Ishikawa (cell line): ENCODE measurements around the gene ECSCR.

Experiments
- CEBPB ChIP-seq: IDR thresholded peaks from 2 replicates; pipeline ENCODE4 v1.6.1; 2012
- CREB1 ChIP-seq: IDR thresholded peaks from 2 replicates; pipeline ENCODE4 v1.6.1; 2012; ENCODE audit warnings: low read depth
- EGR1 ChIP-seq: IDR thresholded peaks from 2 replicates; pipeline ENCODE4 v1.6.1; 2012
- EP300 ChIP-seq: IDR thresholded peaks from 2 replicates; pipeline ENCODE4 v1.6.1; 2012; ENCODE audit warnings: borderline replicate concordance
- FOXM1 ChIP-seq: IDR thresholded peaks from 2 replicates; pipeline ENCODE4 v1.6.1; 2012; ENCODE audit warnings: low read depth, borderline replicate concordance
- NFIC ChIP-seq: IDR thresholded peaks from 2 replicates; pipeline ENCODE4 v1.6.1; 2012
- RAD21 ChIP-seq: IDR thresholded peaks from 2 replicates; pipeline ENCODE4 v1.6.1; 2012; ENCODE audit warnings: low read depth
- TAF1 ChIP-seq: IDR thresholded peaks from 2 replicates; pipeline ENCODE4 v1.6.1; 2012; ENCODE audit warnings: low read depth, mild to moderate bottlenecking
- TCF12 ChIP-seq: IDR thresholded peaks from 2 replicates; pipeline ENCODE4 v1.6.1; 2012; ENCODE audit warnings: low read depth
- TEAD4 ChIP-seq: IDR thresholded peaks from 2 replicates; pipeline ENCODE4 v1.6.1; 2012
- YY1 ChIP-seq: IDR thresholded peaks from 2 replicates; pipeline ENCODE4 v1.6.1; 2012; ENCODE audit warnings: low read depth
- ZBTB7A ChIP-seq: IDR thresholded peaks from 2 replicates; pipeline ENCODE4 v1.6.1; 2012; ENCODE audit warnings: low read depth
- TF ChIP-seq, protein P1 (sequence below): IDR thresholded peaks from 2 replicates; pipeline ENCODE4 v1.6.1; 2012
- TF ChIP-seq, protein P2 (sequence below): IDR thresholded peaks from 2 replicates; pipeline ENCODE4 v1.6.1; 2012; ENCODE audit warnings: low read depth, mild to moderate bottlenecking
- TF ChIP-seq, protein P3 (sequence below): IDR thresholded peaks from 2 replicates; pipeline ENCODE4 v1.6.1; 2012

The ECSCR gene, protein sequence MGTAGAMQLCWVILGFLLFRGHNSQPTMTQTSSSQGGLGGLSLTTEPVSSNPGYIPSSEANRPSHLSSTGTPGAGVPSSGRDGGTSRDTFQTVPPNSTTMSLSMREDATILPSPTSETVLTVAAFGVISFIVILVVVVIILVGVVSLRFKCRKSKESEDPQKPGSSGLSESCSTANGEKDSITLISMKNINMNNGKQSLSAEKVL

DNA sequence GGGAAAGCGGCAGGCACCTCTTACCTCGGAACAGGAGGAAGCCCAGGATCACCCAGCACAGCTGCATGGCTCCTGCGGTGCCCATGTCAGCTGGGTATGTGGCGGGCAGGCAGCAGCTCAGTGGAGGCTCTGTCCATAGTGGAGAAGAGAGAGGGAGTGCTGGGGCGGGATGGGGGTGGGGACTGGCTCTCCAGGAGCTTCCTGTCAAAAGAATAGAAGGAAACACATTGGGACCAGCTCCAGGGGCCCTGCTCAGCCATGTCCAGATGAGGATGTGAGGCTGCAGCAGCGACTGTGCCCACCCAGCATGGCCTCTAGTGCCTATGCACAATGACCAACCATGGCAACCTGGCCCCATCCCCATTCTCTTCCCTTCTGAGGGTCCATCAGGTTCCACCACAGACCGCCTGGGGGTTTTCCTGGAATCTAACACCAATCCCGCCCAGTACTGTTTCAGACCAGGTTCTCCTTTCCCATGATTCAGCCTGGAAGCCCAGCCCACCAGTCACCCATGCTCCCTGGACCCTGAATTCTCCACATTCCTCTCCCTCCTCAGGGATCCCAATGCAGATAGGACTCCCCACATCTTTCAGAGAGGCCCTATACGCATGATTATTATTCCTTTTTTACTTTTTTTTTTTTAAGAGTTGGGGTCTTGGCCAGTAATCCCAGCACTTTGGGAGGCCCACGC lies at the start of gene ECSCR:
Gene ECSCR, minus strand, starts transcription at position 158 of the 691 bp plus-strand sequence. Its CDS starts 73 bp downstream, at position 85.
- TF ChIP-seq TCF12 (peak; percentile 33; the same call in 1 of the 2 replicates), TEAD4 (peak; percentile 41; the same call in 1 of the 2 replicates), NFIC (0 out of 2 replicates have a peak, but pooled peaks have one; percentile 15), CREB1 (no peak)

DNA sequence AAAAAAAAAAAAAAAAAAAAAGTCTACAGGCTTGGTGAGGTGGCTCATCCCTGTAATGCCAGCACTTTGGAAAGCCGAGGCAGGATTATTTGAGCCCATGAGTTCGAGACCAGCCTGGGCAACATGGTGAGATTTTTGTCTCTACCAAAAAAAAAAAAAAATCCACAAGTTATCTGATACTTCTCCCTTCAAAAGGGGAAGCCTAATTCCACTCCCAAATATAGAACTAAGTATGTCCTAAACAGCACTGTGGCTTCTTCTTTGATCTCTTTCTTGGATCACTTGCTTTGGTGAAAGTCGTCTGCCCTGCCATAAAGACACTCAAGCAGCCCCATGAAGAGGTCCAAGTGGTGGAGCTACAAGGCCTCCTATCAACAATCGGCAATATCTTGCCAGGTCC lies 38.8 kb upstream of the ECSCR start:
- TF ChIP-seq EP300: no peak
- TF ChIP-seq, protein P1, sequence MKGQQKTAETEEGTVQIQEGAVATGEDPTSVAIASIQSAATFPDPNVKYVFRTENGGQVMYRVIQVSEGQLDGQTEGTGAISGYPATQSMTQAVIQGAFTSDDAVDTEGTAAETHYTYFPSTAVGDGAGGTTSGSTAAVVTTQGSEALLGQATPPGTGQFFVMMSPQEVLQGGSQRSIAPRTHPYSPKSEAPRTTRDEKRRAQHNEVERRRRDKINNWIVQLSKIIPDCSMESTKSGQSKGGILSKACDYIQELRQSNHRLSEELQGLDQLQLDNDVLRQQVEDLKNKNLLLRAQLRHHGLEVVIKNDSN: no peak
- no peak for TF ChIP-seq FOXM1
- TF ChIP-seq EGR1: no peak
- TF ChIP-seq NFIC: no peak
- TF ChIP-seq CREB1: no peak
- no peak for TF ChIP-seq TEAD4
- TF ChIP-seq, protein P2, sequence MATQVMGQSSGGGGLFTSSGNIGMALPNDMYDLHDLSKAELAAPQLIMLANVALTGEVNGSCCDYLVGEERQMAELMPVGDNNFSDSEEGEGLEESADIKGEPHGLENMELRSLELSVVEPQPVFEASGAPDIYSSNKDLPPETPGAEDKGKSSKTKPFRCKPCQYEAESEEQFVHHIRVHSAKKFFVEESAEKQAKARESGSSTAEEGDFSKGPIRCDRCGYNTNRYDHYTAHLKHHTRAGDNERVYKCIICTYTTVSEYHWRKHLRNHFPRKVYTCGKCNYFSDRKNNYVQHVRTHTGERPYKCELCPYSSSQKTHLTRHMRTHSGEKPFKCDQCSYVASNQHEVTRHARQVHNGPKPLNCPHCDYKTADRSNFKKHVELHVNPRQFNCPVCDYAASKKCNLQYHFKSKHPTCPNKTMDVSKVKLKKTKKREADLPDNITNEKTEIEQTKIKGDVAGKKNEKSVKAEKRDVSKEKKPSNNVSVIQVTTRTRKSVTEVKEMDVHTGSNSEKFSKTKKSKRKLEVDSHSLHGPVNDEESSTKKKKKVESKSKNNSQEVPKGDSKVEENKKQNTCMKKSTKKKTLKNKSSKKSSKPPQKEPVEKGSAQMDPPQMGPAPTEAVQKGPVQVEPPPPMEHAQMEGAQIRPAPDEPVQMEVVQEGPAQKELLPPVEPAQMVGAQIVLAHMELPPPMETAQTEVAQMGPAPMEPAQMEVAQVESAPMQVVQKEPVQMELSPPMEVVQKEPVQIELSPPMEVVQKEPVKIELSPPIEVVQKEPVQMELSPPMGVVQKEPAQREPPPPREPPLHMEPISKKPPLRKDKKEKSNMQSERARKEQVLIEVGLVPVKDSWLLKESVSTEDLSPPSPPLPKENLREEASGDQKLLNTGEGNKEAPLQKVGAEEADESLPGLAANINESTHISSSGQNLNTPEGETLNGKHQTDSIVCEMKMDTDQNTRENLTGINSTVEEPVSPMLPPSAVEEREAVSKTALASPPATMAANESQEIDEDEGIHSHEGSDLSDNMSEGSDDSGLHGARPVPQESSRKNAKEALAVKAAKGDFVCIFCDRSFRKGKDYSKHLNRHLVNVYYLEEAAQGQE: no peak
- no peak for TF ChIP-seq TCF12
- no peak for TF ChIP-seq YY1
- TF ChIP-seq, protein P3, sequence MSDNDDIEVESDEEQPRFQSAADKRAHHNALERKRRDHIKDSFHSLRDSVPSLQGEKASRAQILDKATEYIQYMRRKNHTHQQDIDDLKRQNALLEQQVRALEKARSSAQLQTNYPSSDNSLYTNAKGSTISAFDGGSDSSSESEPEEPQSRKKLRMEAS: no peak
- no peak for TF ChIP-seq TAF1
- no peak for TF ChIP-seq CEBPB
- no peak for TF ChIP-seq ZBTB7A
- TF ChIP-seq RAD21: no peak

DNA sequence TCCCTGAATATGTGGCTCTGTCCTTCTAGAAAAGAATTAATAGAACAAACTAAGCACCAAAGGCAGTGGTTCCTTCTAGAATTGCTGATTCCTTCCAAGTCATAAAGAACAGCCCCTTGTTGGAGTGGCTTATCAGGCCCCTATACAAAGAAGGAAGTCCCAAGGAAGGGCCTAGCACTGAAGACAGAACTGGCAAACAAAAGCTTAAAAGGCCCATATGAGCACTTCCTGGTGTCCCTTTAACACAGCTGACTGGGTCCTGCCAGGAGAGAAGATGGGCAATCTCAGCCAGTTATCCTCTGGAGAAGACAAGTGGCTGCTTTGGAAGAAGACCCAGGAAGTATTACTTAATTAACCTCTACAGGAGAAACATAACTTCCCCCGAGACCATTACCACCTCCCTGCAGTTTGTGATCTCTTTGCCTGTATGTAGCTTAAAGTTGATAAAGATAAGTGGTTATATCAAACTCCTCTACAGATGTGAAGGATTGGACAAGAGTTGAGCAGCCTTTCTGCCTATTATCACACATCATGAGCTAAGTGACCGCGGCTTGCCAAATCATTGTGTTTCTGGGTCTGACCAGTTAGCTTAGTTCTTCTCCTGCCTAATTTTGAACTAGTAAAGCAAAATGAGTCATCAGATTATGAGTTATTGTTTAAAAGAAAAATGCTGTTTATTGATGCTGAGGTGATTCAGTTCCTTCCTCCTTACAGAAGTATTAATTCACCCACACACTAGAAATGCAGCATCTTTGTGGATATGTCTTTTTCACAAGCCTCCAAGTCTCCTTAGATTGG lies 33.3 kb upstream of the ECSCR start:
- TF ChIP-seq, protein P1: no peak
- TF ChIP-seq CREB1 (no peak), ZBTB7A (no peak), TAF1 (no peak), EP300 (no peak), EGR1 (no peak), NFIC (no peak), FOXM1 (no peak), CEBPB (no peak), YY1 (no peak), TEAD4 (no peak)
- TF ChIP-seq, protein P3: no peak
- TF ChIP-seq, protein P2: no peak

DNA sequence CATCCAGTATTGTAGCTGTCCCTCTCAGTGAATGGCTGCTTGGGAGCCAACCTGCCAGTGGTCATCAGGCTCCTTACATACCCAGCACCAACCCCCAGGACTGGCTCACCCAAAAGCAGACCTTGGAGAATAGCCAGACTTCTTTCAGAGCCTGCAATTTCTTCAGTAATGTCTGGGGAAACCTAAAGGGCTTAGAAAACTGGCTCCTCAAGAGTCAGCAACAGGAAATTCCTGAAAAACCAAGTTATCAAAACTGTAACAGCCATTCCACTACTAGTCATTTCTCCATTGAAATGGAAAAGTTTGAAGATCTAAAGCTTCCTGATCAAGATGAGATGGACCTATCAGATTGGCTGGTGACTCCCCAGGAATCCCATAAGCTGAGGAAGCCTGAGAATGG lies 32.3 kb upstream of the ECSCR start:
- TF ChIP-seq ZBTB7A (no peak), CREB1 (no peak), TEAD4 (no peak), TAF1 (no peak), EGR1 (no peak), CEBPB (no peak)
- TF ChIP-seq, protein P1: no peak
- TF ChIP-seq, protein P3: no peak

DNA sequence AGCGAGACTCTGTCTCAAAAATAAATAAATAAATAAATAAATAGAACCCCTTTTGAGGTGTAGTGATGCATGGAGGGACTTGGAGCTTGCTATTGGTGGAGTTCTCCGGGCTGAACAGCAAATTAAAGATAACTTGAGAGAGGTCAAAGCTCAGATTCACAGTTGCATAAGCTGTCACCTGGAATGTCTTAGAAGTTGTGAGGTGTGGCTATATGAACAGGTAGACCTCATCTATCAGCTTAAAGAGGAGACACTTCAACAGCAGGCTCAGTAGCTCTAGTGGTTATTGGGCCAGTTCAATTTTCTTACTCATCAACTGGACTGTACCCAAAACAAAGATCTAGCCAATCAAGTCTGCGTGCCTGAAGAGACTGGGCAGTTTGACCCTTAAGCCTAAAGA lies 31.7 kb upstream of the ECSCR start:
- no peak for TF ChIP-seq CEBPB
